Liver (tissue), 9 donors: ENCODE data around the gene ETS1. TPM values are rescaled to one million over a fixed set of nuclear protein-coding genes. Genes with fewer than 3 reads are reported as not detected.

Source experiments
- DNase-seq: peaks from one replicate; pipeline ENCODE4 v3.0.0-alpha.2; 2017; ENCODE audit warnings: low spot score
- H3K27ac ChIP-seq, 2 donors: one replicate each; pipeline ENCODE4 v1.7.0; 2013; ENCODE audit warnings: inconsistent platforms in 2 of 2, low read length in 2 of 2, control low read depth in 1 of 2, low read depth in 1 of 2, mild to moderate bottlenecking in 1 of 2
- H3K27me3 ChIP-seq, 4 donors: one replicate each; pipeline versions ENCODE4 v1.6.1 to v1.7.0; 2013; ENCODE audit warnings: low read length in 3 of 4, inconsistent platforms in 1 of 4, mild to moderate bottlenecking in 1 of 4, moderate library complexity in 1 of 4; ENCODE audit not compliant: control insufficient read depth in 4 of 4, insufficient read depth in 4 of 4
- H3K36me3 ChIP-seq, 4 donors: one replicate each; pipeline versions ENCODE4 v1.6.1 to v1.7.0; 2013; ENCODE audit warnings: low read length in 3 of 4, mild to moderate bottlenecking in 3 of 4, low read depth in 1 of 4, moderate library complexity in 1 of 4; ENCODE audit not compliant: control insufficient read depth in 4 of 4, insufficient read depth in 3 of 4
- H3K4me1 ChIP-seq, 4 donors: one replicate each; pipeline versions ENCODE4 v1.6.1 to v1.7.0; 2013; ENCODE audit warnings: low read length in 3 of 4, mild to moderate bottlenecking in 3 of 4, moderate library complexity in 1 of 4; ENCODE audit not compliant: control insufficient read depth in 4 of 4, insufficient read depth in 4 of 4
- H3K4me3 ChIP-seq, 3 donors: one replicate each; pipeline versions ENCODE4 v1.6.1 to v1.7.0; 2013; ENCODE audit warnings: low read length in 3 of 3, control low read depth in 1 of 3, low read depth in 1 of 3, mild to moderate bottlenecking in 1 of 3
- H3K9ac ChIP-seq, 2 donors: one replicate each; pipeline ENCODE4 v1.7.0; 2013; ENCODE audit warnings: low read length in 2 of 2, mild to moderate bottlenecking in 2 of 2, moderate library complexity in 2 of 2, control low read depth in 1 of 2, low read depth in 1 of 2
- H3K9me3 ChIP-seq, 4 donors: one replicate each; pipeline versions ENCODE4 v1.6.1 to v1.7.0; 2013; ENCODE audit warnings: low read length in 3 of 4; ENCODE audit not compliant: control insufficient read depth in 4 of 4
- FOXA2 ChIP-seq: IDR thresholded peaks from 2 replicates; pipeline ENCODE4 v1.6.1; 2016; ENCODE audit warnings: antibody characterized with exemption
- HNF4G ChIP-seq: IDR thresholded peaks from 2 replicates; pipeline ENCODE4 v1.6.1; 2016; ENCODE audit warnings: antibody characterized with exemption
- JUND ChIP-seq, 2 donors: IDR thresholded peaks; 2 replicates each; pipeline ENCODE4 v1.6.1; 2016; ENCODE audit warnings: antibody characterized with exemption in 2 of 2
- RXRA ChIP-seq, 2 donors: IDR thresholded peaks; 2 replicates each; pipeline ENCODE4 v1.6.1; 2017 to 2018; ENCODE audit warnings: antibody characterized with exemption in 2 of 2, mild to moderate bottlenecking in 1 of 2
- TAF1 ChIP-seq: conservative IDR thresholded peaks from 2 replicates; pipeline ENCODE4 v1.6.1; 2016; ENCODE audit warnings: antibody characterized with exemption, mild to moderate bottlenecking
- WGBS: extraction: QIAGEN DNeasy Blood & Tissue Kit; methylation state at CpG from one replicate; pipeline ENCODE4 v1.1.7; 2013; 5-methylcytosine and 5-hydroxymethylcytosine counted together
- polyA plus RNA-seq, 2 donors: library from polyadenylated mRNA; stranded (reverse) in 1 of 2; unstranded in 1 of 2; fragments of 200-250 nt in 1 of 2; fragments of >200 nt in 1 of 2; fragmentation: Nextera tagmentation in 1 of 2; extraction: Ambion mirVana in 1 of 2; gene quantifications; one replicate each; pipeline versions ENCODE4 v1.2.1 to v1.2.3, GENCODE V29; 2013 to 2015
- total RNA-seq, 2 donors: library from RNA; depleted of rRNA; stranded (reverse); fragments of >200 nt; gene quantifications; one replicate each; pipeline ENCODE4 v1.2.3, GENCODE V29; 2014
- TF ChIP-seq, protein P1 (sequence below): IDR thresholded peaks from 2 replicates; pipeline ENCODE4 v1.6.1; 2016; ENCODE audit warnings: antibody characterized with exemption
- TF ChIP-seq, protein P2 (sequence below): IDR thresholded peaks from 2 replicates; pipeline ENCODE4 v1.6.1; 2016; ENCODE audit warnings: antibody characterized with exemption
- TF ChIP-seq, protein P3 (sequence below): IDR thresholded peaks from 2 replicates; pipeline ENCODE4 v1.6.1; 2016; ENCODE audit warnings: antibody characterized with exemption, mild to moderate bottlenecking
- TF ChIP-seq, protein P4 (sequence below): fragments of 150-350 bp; IDR thresholded peaks from 2 replicates; pipeline ENCODE4 v1.5.1; 2017; ENCODE audit warnings: improper control_type of control experiment, low read depth, low read length; ENCODE audit not compliant: missing input control
- donor health status: healthy.
- donor health status: healthy.
- donor health status: healthy.
- donor health status: healthy.
- donor health status: healthy.

Gene ETS1
- total and polyA plus RNA-seq, 4 donors: 4.8 to 30.0 (median 20.3) TPM

DNA sequence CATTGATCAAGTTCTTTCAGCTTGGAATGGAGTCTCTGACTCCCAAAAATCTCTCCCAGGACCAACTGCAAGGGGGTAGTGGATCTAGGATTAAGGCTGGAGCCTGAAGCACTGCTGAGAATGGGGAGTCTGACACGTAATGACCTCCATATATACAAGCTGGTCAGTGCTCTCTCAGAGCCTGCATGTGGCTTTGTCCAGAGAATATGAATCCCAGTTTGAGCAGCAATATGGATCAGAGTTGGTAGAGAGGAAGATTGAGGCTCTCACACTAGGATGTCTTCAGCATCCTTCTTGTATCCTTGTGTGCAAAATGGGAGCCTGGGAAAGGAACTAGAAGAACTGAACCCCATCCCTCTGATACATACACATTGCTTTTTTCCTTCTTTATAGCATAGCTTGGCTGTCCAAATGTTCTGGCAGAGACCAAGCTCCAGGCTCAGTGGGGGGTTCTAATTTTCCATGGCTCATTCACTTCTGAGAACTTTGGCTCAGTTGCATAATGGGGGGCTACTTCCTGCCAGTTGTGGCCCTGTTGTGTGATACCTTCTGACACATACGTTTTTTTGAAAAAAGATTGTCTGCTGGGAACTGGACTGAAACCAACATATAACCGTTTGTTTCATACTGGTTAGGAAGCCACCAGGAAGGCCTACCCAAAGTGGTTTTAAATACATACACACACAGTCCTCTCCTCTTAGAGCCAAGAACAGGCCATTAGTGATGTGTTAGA lies 138.2 kb downstream of the ETS1 start:
- H3K4me3 ChIP-seq: no peak overlapping the region
- 79% methylated on average over 3 of the region's 3 CpGs for WGBS
- H3K27ac ChIP-seq: peak overlapping the region in 1 of 2 donors; percentile 7

DNA sequence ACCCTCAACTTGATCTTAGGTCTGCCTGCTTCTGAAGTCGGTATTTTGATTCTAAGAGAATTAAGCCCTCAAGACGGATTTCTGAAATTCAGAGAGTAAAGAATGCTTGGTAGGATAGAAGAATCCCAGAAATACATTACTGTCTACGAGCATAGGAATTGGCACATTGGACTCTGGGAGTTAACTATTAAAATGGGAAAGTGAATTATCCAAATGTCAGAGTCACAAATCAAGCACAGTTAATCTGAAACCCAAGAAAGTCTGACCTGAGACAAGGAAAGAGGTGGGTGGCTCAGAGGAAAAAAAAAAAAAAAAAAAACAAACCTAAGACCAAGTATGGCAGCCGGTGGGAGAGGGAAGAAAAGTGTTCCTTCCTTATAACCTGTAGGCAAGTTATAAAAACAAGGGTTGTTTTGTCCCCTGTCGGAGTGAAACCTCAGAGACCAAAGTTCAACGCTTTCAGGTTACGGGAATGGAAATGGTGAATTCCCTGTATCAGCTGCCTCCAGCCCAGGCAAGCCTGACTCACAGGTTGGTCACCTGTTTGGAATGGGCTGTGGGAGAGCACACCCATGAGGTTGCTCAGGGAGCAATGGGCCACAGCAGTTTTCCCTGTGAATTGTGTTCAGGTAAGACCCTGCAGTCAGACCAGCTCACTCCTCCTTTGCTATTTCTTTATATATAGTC lies 139.0 kb downstream of the ETS1 start:
- Histone ChIP-seq H3K4me3 (peak overlapping the region in 1 of 3 donors; percentile 23), H3K4me1 (peaks cover 0 to 2% (median under 1%) of the 10 kb centered on the region in 4 donors), H3K27me3 (no peaks in the 10 kb centered on the region), H3K27ac (peak overlapping the region; percentile 37 to 58), H3K9me3 (no peaks in the 10 kb centered on the region), H3K36me3 (no peaks in the 10 kb centered on the region), H3K9ac (peak overlapping the region in 1 of 2 donors; percentile 45)
- 56% methylated on average over 7 of the region's 7 CpGs for WGBS
- no peak for DNase-seq
- TF ChIP-seq, protein P1, sequence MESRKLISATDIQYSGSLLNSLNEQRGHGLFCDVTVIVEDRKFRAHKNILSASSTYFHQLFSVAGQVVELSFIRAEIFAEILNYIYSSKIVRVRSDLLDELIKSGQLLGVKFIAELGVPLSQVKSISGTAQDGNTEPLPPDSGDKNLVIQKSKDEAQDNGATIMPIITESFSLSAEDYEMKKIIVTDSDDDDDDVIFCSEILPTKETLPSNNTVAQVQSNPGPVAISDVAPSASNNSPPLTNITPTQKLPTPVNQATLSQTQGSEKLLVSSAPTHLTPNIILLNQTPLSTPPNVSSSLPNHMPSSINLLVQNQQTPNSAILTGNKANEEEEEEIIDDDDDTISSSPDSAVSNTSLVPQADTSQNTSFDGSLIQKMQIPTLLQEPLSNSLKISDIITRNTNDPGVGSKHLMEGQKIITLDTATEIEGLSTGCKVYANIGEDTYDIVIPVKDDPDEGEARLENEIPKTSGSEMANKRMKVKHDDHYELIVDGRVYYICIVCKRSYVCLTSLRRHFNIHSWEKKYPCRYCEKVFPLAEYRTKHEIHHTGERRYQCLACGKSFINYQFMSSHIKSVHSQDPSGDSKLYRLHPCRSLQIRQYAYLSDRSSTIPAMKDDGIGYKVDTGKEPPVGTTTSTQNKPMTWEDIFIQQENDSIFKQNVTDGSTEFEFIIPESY: peak; percentile 46
- TF ChIP-seq, protein P2, sequence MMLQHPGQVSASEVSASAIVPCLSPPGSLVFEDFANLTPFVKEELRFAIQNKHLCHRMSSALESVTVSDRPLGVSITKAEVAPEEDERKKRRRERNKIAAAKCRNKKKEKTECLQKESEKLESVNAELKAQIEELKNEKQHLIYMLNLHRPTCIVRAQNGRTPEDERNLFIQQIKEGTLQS: peak; percentile 57
- TF ChIP-seq JUND (IDR thresholded peaks at IDR 0.05): peak; percentile 71 to 94
- TF ChIP-seq, protein P3, sequence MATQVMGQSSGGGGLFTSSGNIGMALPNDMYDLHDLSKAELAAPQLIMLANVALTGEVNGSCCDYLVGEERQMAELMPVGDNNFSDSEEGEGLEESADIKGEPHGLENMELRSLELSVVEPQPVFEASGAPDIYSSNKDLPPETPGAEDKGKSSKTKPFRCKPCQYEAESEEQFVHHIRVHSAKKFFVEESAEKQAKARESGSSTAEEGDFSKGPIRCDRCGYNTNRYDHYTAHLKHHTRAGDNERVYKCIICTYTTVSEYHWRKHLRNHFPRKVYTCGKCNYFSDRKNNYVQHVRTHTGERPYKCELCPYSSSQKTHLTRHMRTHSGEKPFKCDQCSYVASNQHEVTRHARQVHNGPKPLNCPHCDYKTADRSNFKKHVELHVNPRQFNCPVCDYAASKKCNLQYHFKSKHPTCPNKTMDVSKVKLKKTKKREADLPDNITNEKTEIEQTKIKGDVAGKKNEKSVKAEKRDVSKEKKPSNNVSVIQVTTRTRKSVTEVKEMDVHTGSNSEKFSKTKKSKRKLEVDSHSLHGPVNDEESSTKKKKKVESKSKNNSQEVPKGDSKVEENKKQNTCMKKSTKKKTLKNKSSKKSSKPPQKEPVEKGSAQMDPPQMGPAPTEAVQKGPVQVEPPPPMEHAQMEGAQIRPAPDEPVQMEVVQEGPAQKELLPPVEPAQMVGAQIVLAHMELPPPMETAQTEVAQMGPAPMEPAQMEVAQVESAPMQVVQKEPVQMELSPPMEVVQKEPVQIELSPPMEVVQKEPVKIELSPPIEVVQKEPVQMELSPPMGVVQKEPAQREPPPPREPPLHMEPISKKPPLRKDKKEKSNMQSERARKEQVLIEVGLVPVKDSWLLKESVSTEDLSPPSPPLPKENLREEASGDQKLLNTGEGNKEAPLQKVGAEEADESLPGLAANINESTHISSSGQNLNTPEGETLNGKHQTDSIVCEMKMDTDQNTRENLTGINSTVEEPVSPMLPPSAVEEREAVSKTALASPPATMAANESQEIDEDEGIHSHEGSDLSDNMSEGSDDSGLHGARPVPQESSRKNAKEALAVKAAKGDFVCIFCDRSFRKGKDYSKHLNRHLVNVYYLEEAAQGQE: peak; percentile 63
- TF ChIP-seq TAF1: no peak
- peak; percentile 64 for TF ChIP-seq HNF4G
- TF ChIP-seq, protein P4, sequence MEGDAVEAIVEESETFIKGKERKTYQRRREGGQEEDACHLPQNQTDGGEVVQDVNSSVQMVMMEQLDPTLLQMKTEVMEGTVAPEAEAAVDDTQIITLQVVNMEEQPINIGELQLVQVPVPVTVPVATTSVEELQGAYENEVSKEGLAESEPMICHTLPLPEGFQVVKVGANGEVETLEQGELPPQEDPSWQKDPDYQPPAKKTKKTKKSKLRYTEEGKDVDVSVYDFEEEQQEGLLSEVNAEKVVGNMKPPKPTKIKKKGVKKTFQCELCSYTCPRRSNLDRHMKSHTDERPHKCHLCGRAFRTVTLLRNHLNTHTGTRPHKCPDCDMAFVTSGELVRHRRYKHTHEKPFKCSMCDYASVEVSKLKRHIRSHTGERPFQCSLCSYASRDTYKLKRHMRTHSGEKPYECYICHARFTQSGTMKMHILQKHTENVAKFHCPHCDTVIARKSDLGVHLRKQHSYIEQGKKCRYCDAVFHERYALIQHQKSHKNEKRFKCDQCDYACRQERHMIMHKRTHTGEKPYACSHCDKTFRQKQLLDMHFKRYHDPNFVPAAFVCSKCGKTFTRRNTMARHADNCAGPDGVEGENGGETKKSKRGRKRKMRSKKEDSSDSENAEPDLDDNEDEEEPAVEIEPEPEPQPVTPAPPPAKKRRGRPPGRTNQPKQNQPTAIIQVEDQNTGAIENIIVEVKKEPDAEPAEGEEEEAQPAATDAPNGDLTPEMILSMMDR: no peak

More for the DNA sequence above, 138.2 kb downstream of the ETS1 start:
- H3K27me3 ChIP-seq: no peaks in the 10 kb centered on the region
- H3K4me1 ChIP-seq: peaks cover 0 to 2% (median under 1%) of the 10 kb centered on the region in 4 donors
- DNase-seq: no peak
- no peaks in the 10 kb centered on the region for H3K36me3 ChIP-seq
- H3K9me3 ChIP-seq: no peaks in the 10 kb centered on the region
- TF ChIP-seq, protein P3: no peak
- TF ChIP-seq, protein P4: no peak
- TF ChIP-seq RXRA (IDR thresholded peaks at IDR 0.05): no peak
- TF ChIP-seq, protein P2: no peak
- no peak for TF ChIP-seq FOXA2
- peak overlapping the region in 1 of 2 donors; percentile 43 for H3K9ac ChIP-seq
